Measurements from ENCODE around the gene NEU4. TPM values are rescaled to one million over a fixed set of nuclear protein-coding genes. Genes with fewer than 3 reads are reported as not detected.

Gene NEU4
- total and polyA plus RNA-seq, 7 donors: 0.36 to 66.1 (median 9.9) TPM; not detected in 1

GRCh38 chr2:241865416-241865956, 56.5 kb downstream of the NEU4 start:
- no peak for TF ChIP-seq POLR2AphosphoS5 (IDR thresholded peaks at IDR 0.05)
- TF ChIP-seq CTCF (IDR thresholded peaks at IDR 0.05): no peak
- no peak for TF ChIP-seq EP300 (IDR thresholded peaks at IDR 0.05)
- TF ChIP-seq POLR2A (IDR thresholded peaks at IDR 0.05): no peak
- no peak for DNase-seq
- Histone ChIP-seq H3K36me3 (no peaks in the 10 kb centered on the region), H3K4me1 (peaks cover 0 to 17% (median 10%) of the 10 kb centered on the region in 4 donors), H3K27me3 (peaks cover 10 to 84% (median 61%) of the 10 kb centered on the region in 3 donors), H3K27ac (no peak overlapping the region), H3K4me3 (no peak overlapping the region), H3K9me3 (no peaks in the 10 kb centered on the region)
- 83 to 89% methylated on average over 3 of the region's 3 CpGs for WGBS, 2 donors
- intact Hi-C loops (cut with DNase I): no loop called here

GRCh38 chr2:241865957-241866789, 57.2 kb downstream of the NEU4 start:
- Histone ChIP-seq H3K4me3 (no peak overlapping the region), H3K27ac (no peak overlapping the region), H3K27me3 (peaks cover 10 to 91% (median 61%) of the 10 kb centered on the region in 3 donors), H3K4me1 (peaks cover 0 to 17% (median 8%) of the 10 kb centered on the region in 4 donors), H3K36me3 (no peaks in the 10 kb centered on the region), H3K9me3 (no peaks in the 10 kb centered on the region)
- WGBS, 2 donors: 21 to 24% methylated on average over 31 of the region's 31 CpGs
- DNase-seq: no peak
- no peak for TF ChIP-seq POLR2A (IDR thresholded peaks at IDR 0.05)
- TF ChIP-seq POLR2AphosphoS5 (IDR thresholded peaks at IDR 0.05): no peak
- intact Hi-C loops (cut with DNase I): no loop called here

Other genes starting within 250 kb of the NEU4 start
- gene THAP4, start 172.0 kb upstream of the NEU4 start, total RNA-seq: 10 to 100 TPM; 28.9 to 44.7 (median 38.4) TPM
- 100 to 1,000 TPM in 2 of 3 donors, 10 to 100 TPM in 1; 69.3 to 112 (median 109) TPM for gene THAP4, start 172.0 kb upstream of the NEU4 start, polyA plus RNA-seq
- gene ATG4B, start 171.5 kb upstream of the NEU4 start, total RNA-seq: 10 to 100 TPM; 35.2 to 69.8 (median 45.2) TPM
- 10 to 100 TPM; 27.6 to 70.7 (median 29.4) TPM for gene ATG4B, start 171.5 kb upstream of the NEU4 start, polyA plus RNA-seq
- 10 to 100 TPM in 2 of 4 donors, 1 to 10 TPM in 2; 7.4 to 13.8 (median 10.8) TPM for gene DTYMK, start 122.4 kb upstream of the NEU4 start, total RNA-seq
- gene DTYMK, start 122.4 kb upstream of the NEU4 start, polyA plus RNA-seq: 10 to 100 TPM; 18.6 to 53.0 (median 23.8) TPM
- gene ING5, start 107.2 kb upstream of the NEU4 start, total RNA-seq: 10 to 100 TPM; 21.1 to 49.8 (median 29.9) TPM
- gene ING5, start 107.2 kb upstream of the NEU4 start, polyA plus RNA-seq: 10 to 100 TPM in 2 of 3 donors, 1 to 10 TPM in 1; 9.6 to 31.8 (median 20.1) TPM
- 10 to 100 TPM; 10.7 to 26.9 (median 13.3) TPM for gene D2HGDH, start 74.6 kb upstream of the NEU4 start, total RNA-seq
- gene D2HGDH, start 74.6 kb upstream of the NEU4 start, polyA plus RNA-seq: 10 to 100 TPM in 1 of 3 donors, 1 to 10 TPM in 2; 6.0 to 36.9 (median 8.6) TPM
- gene GAL3ST2, start 32.4 kb upstream of the NEU4 start, total RNA-seq: under 1 TPM in 2 of 4 donors, not detected in 2; 0.33 to 0.68 TPM
- 10 to 100 TPM in 1 of 3 donors, 1 to 10 TPM in 2; 3.0 to 13.6 (median 4.2) TPM for gene GAL3ST2, start 32.4 kb upstream of the NEU4 start, polyA plus RNA-seq
- gene PDCD1, start 49.7 kb downstream of the NEU4 start, total RNA-seq: under 1 TPM in 3 of 4 donors, not detected in 1; 0.14 to 0.99 (median 0.36) TPM
- gene PDCD1, start 49.7 kb downstream of the NEU4 start, polyA plus RNA-seq: 1 to 10 TPM in 1 of 3 donors, not detected in 2; 3.2 TPM
- under 1 TPM in 1 of 4 donors, not detected in 3; 0.16 TPM for gene RTP5, start 60.5 kb downstream of the NEU4 start, total RNA-seq
- under 1 TPM in 1 of 3 donors, not detected in 2; 0.19 TPM for gene RTP5, start 60.5 kb downstream of the NEU4 start, polyA plus RNA-seq

Data from sigmoid colon (tissue), 7 donors.